ENCODE measurements around the gene SPECC1.

Gene SPECC1

GRCh38 chr17:20171741-20172365 is 162.7 kb downstream of the SPECC1 start:
- Mint-ChIP-seq H3K36me3 (ENCODE audit: low read depth) (no peaks in the 10 kb centered on the region), H3K9me3 (no peaks in the 10 kb centered on the region), H3K4me3 (no peak overlapping the region), H3K27me3 (ENCODE audit: low read depth) (no peaks in the 10 kb centered on the region), H3K27ac (no peak overlapping the region), H3K4me1 (peaks cover 12% of the 10 kb centered on the region)
- no peak for TF ChIP-seq CTCF (IDR thresholded peaks at IDR 0.05; ENCODE audit: unreplicated experiment in 3 of 3)

GRCh38 chr17:20172376-20172775 is 163.2 kb downstream of the SPECC1 start:
- peaks cover 12% of the 10 kb centered on the region for H3K4me1 Mint-ChIP-seq
- peak overlapping the region in 1 of 3 experiments; percentile 0 for H3K27ac Mint-ChIP-seq
- H3K4me3 Mint-ChIP-seq: no peak overlapping the region
- no peaks in the 10 kb centered on the region for H3K36me3 Mint-ChIP-seq (ENCODE audit: low read depth)
- H3K9me3 Mint-ChIP-seq: no peaks in the 10 kb centered on the region
- no peak for TF ChIP-seq CTCF (IDR thresholded peaks at IDR 0.05; ENCODE audit: unreplicated experiment in 3 of 3)
- no peaks in the 10 kb centered on the region for H3K27me3 Mint-ChIP-seq (ENCODE audit: low read depth)

- Mint-ChIP-seq H3K9me3 (no peaks in the 10 kb centered on the region), H3K27me3 (ENCODE audit: low read depth) (no peaks in the 10 kb centered on the region), H3K4me1 (peaks cover 12% of the 10 kb centered on the region), H3K27ac (peak overlapping the region in 2 of 3 experiments; percentile 27 to 35), H3K36me3 (ENCODE audit: low read depth) (no peaks in the 10 kb centered on the region), H3K4me3 (no peak overlapping the region)
- TF ChIP-seq CTCF (IDR thresholded peaks at IDR 0.05; ENCODE audit: unreplicated experiment in 3 of 3): no peak
Observed at GRCh38 chr17:20173091-20173490, 163.9 kb downstream of the SPECC1 start.

DNA sequence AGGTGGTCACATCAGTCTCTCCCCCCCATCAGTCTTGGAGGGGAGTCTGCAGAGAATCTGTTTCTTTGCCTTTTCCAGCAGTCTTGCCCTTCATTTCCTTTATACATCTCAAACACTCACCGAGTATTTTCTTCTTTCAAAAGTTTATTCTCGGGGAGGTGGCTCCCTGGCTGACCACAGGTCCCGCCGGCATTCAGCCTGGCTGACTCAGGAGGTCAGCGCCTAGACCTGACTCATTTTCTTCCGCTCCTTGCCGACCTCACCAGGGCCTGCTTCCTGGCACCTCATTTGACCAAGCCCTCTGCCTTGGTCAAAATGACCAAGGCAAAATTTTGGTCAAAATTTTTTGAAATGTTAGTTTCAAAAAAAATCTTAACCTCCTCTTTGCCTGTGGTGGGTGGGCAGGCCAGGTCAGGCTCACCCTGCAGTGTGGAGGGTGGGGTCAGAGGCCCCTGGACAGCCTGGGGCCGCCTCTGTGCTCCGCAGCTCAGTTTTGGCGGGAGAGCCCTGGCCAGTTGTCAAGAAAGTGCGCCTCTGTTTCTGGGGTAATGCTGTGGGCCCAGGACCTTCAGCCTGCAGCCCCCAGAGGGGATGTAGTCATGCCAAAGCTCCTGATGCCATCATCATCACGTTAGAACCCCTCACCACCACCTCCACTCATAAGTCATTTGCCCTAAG is 165.6 kb downstream of the SPECC1 start:
- no peaks in the 10 kb centered on the region for H3K27me3 Mint-ChIP-seq (ENCODE audit: low read depth)
- peaks cover 12% of the 10 kb centered on the region for H3K4me1 Mint-ChIP-seq
- H3K36me3 Mint-ChIP-seq (ENCODE audit: low read depth): no peaks in the 10 kb centered on the region
- no peaks in the 10 kb centered on the region for H3K9me3 Mint-ChIP-seq
- no peak for TF ChIP-seq CTCF (IDR thresholded peaks at IDR 0.05; ENCODE audit: unreplicated experiment in 3 of 3)
- no peak overlapping the region for H3K27ac Mint-ChIP-seq
- H3K4me3 Mint-ChIP-seq: no peak overlapping the region

DNA sequence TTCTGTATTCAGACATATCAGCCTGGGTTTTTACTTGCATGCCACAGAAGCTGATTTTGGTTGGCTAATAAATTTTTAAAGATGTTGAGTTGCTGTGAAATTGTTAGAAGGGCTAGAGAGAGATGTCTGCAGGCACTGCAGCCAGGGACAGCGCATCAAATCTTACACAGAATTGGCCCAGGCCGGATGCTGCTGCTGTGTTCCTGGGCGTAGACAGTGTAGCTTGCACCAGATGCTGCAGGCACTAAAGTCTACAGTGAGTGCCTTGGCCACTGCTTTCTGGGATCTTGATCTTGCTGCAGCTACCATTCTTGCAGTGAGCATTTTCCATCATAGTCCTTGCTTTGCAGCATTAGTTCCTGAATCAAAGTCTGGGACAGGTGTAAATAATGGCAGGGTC is 169.9 kb downstream of the SPECC1 start:
- H3K36me3 Mint-ChIP-seq (ENCODE audit: low read depth): no peaks in the 10 kb centered on the region
- no peaks in the 10 kb centered on the region for H3K9me3 Mint-ChIP-seq

More for the DNA sequence above, 169.9 kb downstream of the SPECC1 start:
- H3K27ac Mint-ChIP-seq: no peak overlapping the region
- no peak overlapping the region for H3K4me3 Mint-ChIP-seq
- H3K27me3 Mint-ChIP-seq (ENCODE audit: low read depth): no peaks in the 10 kb centered on the region
- TF ChIP-seq CTCF (IDR thresholded peaks at IDR 0.05; ENCODE audit: unreplicated experiment in 3 of 3): no peak
- H3K4me1 Mint-ChIP-seq: no peaks in the 10 kb centered on the region
